Activated T-helper 17 cell treated with anti-CD3 and anti-CD28 coated beads, Interleukin-2, amount 50 U/mL, for 72 hours (primary cell): ENCODE measurements around the gene RHBDL2. TPM values are rescaled to one million over a fixed set of nuclear protein-coding genes. Genes with fewer than 3 reads are reported as not detected.
A peak's percentile ranks its signal among the peaks of the same experiment; 100 is the strongest.
"Not testable (repeated sequence)": the region's sequence is repeated elsewhere in the genome, so short reads cannot be mapped to it uniquely, and the experiment has no call there.

Experiments
- ATAC-seq: fragments of 150-1000 bp; cut with Tn5 transposase; replicated peaks from 2 replicates; pipeline ENCODE4 v1.10.0; 2021; ENCODE audit warnings: mild to moderate bottlenecking, moderate library complexity
- H3K27ac Mint-ChIP-seq: one replicate; pipeline ENCODE4 v1.8.0; 2022; ENCODE audit warnings: mixed read lengths
- H3K27me3 Mint-ChIP-seq: one replicate; pipeline ENCODE4 v1.8.0; 2022; ENCODE audit warnings: mixed read lengths
- H3K36me3 Mint-ChIP-seq: one replicate; pipeline ENCODE4 v1.8.0; 2022; ENCODE audit warnings: low read depth, mild to moderate bottlenecking, mixed read lengths
- H3K4me1 Mint-ChIP-seq: one replicate; pipeline ENCODE4 v1.8.0; 2022; ENCODE audit warnings: mixed read lengths
- H3K4me3 Mint-ChIP-seq: one replicate; pipeline ENCODE4 v1.8.0; 2022; ENCODE audit warnings: mild to moderate bottlenecking, mixed read lengths
- H3K9me3 Mint-ChIP-seq: one replicate; pipeline ENCODE4 v1.8.0; 2022; ENCODE audit warnings: mixed read lengths
- total RNA-seq, 2 donors: library from RNA; stranded (reverse); gene quantifications; one replicate each; pipeline ENCODE4 v1.2.3, GENCODE V29; 2022

Gene RHBDL2, protein sequence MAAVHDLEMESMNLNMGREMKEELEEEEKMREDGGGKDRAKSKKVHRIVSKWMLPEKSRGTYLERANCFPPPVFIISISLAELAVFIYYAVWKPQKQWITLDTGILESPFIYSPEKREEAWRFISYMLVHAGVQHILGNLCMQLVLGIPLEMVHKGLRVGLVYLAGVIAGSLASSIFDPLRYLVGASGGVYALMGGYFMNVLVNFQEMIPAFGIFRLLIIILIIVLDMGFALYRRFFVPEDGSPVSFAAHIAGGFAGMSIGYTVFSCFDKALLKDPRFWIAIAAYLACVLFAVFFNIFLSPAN
- total RNA-seq: not detected

DNA sequence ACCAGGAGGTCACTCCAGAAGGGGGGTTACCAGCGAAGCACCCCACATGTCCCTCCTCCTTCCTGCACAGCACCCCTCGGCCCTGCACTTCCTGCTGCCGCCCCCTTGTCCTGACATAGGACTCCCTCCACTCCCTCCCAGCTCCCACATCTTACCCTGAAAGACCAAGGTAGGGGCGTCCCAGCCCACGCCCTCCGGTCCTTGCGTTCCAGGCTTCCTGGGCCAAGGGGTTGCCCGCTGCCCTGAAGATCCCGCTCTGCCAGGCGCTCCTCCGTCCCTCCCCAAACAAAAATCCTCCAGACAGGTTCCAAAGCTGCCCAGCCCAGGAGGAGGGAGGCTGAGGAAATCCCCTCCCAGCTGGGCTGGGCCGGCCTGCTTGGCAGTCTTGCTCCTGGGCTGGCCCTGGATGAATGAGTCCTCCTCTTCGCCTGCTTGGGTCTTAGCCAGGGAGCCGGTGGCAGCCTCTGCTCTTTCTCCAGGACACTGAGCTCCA is at the start of gene RHBDL2:
TSS of gene RHBDL2 (minus strand) at position 304 of the 493 bp plus-strand sequence. CDS start 22,618 bp downstream, outside the sequence.
- H3K27ac Mint-ChIP-seq: peak within 1 kb of the TSS; percentile 24
- no peak within 1 kb of the TSS for H3K4me3 Mint-ChIP-seq
- H3K9me3 Mint-ChIP-seq: no peaks in the 10 kb centered on the region
- ATAC-seq: no peak
- peaks cover 5% of the 10 kb centered on the region for H3K4me1 Mint-ChIP-seq
- peaks cover 6% of the 10 kb centered on the region for H3K27me3 Mint-ChIP-seq
- H3K36me3 Mint-ChIP-seq: no peaks in the 10 kb centered on the region

GRCh38 chr1:38990738-38991637 is 49.4 kb upstream of the RHBDL2 start, which contains the start of gene AKIRIN1:
Gene AKIRIN1 (plus strand): TSS chr1:38991276. CDS start chr1:38991381, 105 bp downstream.
- peak; percentile 96 for ATAC-seq
- H3K27ac Mint-ChIP-seq: peak within 1 kb of the TSS; percentile 83
- peaks cover 41% of the 10 kb centered on the region for H3K36me3 Mint-ChIP-seq
- H3K27me3 Mint-ChIP-seq: no peaks in the 10 kb centered on the region
- no peaks in the 10 kb centered on the region for H3K9me3 Mint-ChIP-seq
- H3K4me1 Mint-ChIP-seq: peaks cover 21% of the 10 kb centered on the region
- H3K4me3 Mint-ChIP-seq: peak within 1 kb of the TSS; percentile 93

DNA sequence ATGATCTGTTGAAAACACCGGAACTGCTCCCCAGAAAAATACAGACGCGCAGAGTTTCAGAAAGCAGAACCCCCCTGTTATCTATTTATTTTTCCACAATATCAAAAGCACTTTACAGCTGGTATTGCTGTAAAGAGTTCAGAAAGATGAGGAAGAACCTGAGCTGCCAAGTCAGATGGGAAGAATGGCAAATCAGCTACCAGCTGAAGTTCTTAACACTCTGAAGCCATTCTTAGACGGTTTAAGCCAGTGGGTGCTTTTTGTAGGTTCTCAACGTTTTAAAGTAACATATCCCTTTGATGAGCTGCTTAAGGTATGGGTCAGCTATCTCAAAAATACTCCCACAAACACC is 48.7 kb upstream of the RHBDL2 start:
- H3K4me3 Mint-ChIP-seq: peak overlapping the region; percentile 93
- H3K36me3 Mint-ChIP-seq: peaks cover 35% of the 10 kb centered on the region
- no peaks in the 10 kb centered on the region for H3K27me3 Mint-ChIP-seq
- peak overlapping the region; percentile 83 for H3K27ac Mint-ChIP-seq
- no peak for ATAC-seq
- H3K4me1 Mint-ChIP-seq: peaks cover 17% of the 10 kb centered on the region
- no peaks in the 10 kb centered on the region for H3K9me3 Mint-ChIP-seq

- H3K27ac Mint-ChIP-seq: peak overlapping the region; percentile 83
- peak overlapping the region; percentile 93 for H3K4me3 Mint-ChIP-seq
- no peaks in the 10 kb centered on the region for H3K9me3 Mint-ChIP-seq
- no peaks in the 10 kb centered on the region for H3K27me3 Mint-ChIP-seq
- peaks cover 14% of the 10 kb centered on the region for H3K4me1 Mint-ChIP-seq
- no peak for ATAC-seq
- H3K36me3 Mint-ChIP-seq: peaks cover 31% of the 10 kb centered on the region
Measured at GRCh38 chr1:38989979-38990378, 48.3 kb upstream of the RHBDL2 start.

DNA sequence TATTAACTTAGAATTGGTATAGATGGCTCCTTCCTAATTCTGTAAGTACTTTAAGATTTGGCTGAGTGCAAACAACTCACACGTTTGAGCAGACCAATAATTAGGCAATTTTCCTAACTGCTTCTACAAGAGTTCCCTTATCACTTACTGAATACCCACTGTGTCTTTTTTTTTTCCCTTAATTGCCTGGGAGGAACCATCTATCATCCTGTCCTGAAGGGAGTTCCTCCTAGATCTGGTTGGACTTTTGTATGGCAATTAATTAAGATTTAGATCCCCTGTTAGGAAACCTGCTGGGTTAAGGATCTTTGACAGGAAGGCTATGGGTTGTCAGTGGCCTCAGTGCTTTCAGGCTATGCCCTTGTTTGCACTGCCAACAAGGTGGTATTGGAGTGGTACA is 37.8 kb upstream of the RHBDL2 start:
- not testable (repeated sequence) for H3K9me3 Mint-ChIP-seq, H3K27ac Mint-ChIP-seq, H3K4me1 Mint-ChIP-seq, ATAC-seq, H3K36me3 Mint-ChIP-seq, H3K27me3 Mint-ChIP-seq, H3K4me3 Mint-ChIP-seq

- H3K27ac Mint-ChIP-seq, ATAC-seq, H3K27me3 Mint-ChIP-seq, H3K4me1 Mint-ChIP-seq, H3K36me3 Mint-ChIP-seq, H3K9me3 Mint-ChIP-seq: not testable (repeated sequence)
- peak overlapping the region; percentile 54 for H3K4me3 Mint-ChIP-seq
Measured at GRCh38 chr1:38978245-38978542, 36.6 kb upstream of the RHBDL2 start.

DNA sequence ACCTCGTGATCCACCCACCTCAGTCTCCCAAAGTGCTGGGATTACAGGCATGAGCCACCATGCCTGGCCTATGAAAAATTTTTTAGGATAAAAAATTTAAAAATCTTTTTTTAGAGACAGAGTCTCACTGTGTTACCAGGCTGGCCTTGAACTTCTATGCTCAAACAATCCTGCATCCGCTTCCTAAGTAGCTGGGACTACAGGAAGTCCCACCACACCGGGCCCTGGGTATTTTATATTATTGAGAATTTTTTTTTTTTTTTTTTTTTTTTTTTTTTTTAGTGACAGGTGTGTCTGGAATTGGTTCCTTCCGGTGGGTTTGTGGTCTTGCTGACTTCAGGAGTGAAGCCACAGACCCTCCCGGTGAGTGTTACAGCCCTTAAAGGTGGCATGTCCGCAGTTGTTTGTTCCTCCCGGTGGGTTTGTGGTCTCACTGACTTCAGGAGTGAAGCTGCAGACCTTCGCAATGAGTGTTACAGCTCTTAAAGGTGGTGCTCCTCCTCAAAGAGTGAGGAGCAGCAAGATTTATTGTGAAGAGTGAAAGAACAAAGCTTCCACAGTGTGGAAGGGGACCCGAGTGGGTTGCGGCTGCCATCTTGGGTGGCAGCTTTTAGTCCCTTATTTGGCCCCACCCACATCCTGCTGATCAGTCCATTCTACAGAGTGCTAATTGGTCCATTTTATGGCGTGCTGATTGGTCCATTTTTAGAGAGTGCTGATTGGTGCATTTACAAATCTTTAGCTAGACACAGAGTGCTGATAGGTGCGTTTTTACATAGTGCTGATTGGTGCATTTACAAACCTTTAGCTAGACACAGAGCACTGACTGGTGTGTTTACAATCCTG is 36.0 kb upstream of the RHBDL2 start:
- H3K27ac Mint-ChIP-seq: peak overlapping the region; percentile 66
- H3K27me3 Mint-ChIP-seq, H3K9me3 Mint-ChIP-seq, H3K4me1 Mint-ChIP-seq, H3K36me3 Mint-ChIP-seq: not testable (repeated sequence)
- H3K4me3 Mint-ChIP-seq: peak overlapping the region; percentile 54
- peak; percentile 67 for ATAC-seq

- Mint-ChIP-seq H3K9me3 (no peaks in the 10 kb centered on the region), H3K4me3 (no peak overlapping the region), H3K4me1 (peaks cover 5% of the 10 kb centered on the region), H3K27ac (no peak overlapping the region), H3K27me3 (no peaks in the 10 kb centered on the region), H3K36me3 (no peaks in the 10 kb centered on the region)
- ATAC-seq: no peak
Measured at GRCh38 chr1:38973659-38974437, 32.2 kb upstream of the RHBDL2 start.

GRCh38 chr1:38973145-38973544 is 31.5 kb upstream of the RHBDL2 start:
- not testable (repeated sequence) for H3K4me3 Mint-ChIP-seq, ATAC-seq, H3K36me3 Mint-ChIP-seq, H3K27me3 Mint-ChIP-seq, H3K4me1 Mint-ChIP-seq, H3K27ac Mint-ChIP-seq, H3K9me3 Mint-ChIP-seq

DNA sequence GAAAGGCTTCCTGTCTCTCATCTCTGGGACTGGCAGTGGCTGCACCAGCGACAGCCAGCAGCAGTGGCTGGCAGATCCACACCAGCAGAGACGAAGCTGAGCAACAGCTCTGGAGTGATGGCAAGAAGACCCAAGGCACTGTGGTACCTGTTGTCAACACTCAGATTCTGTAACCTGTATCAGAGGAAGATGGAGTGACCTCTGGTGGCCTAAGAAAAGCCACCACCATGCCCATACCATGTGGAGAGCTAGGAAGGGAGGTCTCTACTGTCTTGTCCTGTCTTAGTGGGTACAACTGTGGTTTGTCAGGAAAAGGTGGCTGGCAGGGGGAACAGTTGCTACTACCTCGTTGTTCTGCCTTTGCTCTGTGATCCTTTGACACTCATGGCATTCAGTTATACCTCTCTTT is 22.5 kb upstream of the RHBDL2 start:
- H3K4me1 Mint-ChIP-seq: peaks cover 7% of the 10 kb centered on the region
- H3K27ac Mint-ChIP-seq: no peak overlapping the region
- H3K36me3 Mint-ChIP-seq: no peaks in the 10 kb centered on the region
- H3K27me3 Mint-ChIP-seq: no peaks in the 10 kb centered on the region
- no peaks in the 10 kb centered on the region for H3K9me3 Mint-ChIP-seq
- H3K4me3 Mint-ChIP-seq: no peak overlapping the region
- peak; percentile 64 for ATAC-seq

- Mint-ChIP-seq H3K9me3 (no peaks in the 10 kb centered on the region), H3K4me3 (no peak overlapping the region), H3K27me3 (no peaks in the 10 kb centered on the region), H3K4me1 (peaks cover 7% of the 10 kb centered on the region), H3K27ac (no peak overlapping the region), H3K36me3 (no peaks in the 10 kb centered on the region)
- ATAC-seq: no peak
Measured at GRCh38 chr1:38962560-38962959, 20.9 kb upstream of the RHBDL2 start.

DNA sequence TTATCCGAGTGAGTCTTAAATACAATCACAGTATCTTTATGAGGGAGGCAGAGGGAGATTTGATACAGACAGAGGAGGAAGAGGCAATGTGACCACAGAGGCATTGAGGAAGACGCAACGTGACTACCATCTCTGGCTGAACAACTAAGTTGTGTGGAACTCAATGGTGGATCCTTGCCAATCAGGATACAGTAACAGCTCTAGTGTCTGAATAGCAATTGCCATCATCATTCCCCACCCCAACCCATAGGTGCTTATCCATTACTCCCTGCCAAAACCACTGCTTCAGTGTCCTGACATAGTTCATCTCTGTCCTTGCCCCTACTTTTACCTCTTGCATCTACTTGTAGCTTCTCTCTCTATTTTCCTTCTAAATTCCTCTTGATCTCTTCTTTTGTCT is 20.5 kb upstream of the RHBDL2 start:
- H3K36me3 Mint-ChIP-seq: no peaks in the 10 kb centered on the region
- H3K27me3 Mint-ChIP-seq: no peaks in the 10 kb centered on the region
- H3K27ac Mint-ChIP-seq: no peak overlapping the region
- ATAC-seq: no peak
- H3K9me3 Mint-ChIP-seq: no peaks in the 10 kb centered on the region
- no peak overlapping the region for H3K4me3 Mint-ChIP-seq
- H3K4me1 Mint-ChIP-seq: peaks cover 7% of the 10 kb centered on the region

GRCh38 chr1:38958967-38959366 is 17.3 kb upstream of the RHBDL2 start:
- no peak for ATAC-seq

DNA sequence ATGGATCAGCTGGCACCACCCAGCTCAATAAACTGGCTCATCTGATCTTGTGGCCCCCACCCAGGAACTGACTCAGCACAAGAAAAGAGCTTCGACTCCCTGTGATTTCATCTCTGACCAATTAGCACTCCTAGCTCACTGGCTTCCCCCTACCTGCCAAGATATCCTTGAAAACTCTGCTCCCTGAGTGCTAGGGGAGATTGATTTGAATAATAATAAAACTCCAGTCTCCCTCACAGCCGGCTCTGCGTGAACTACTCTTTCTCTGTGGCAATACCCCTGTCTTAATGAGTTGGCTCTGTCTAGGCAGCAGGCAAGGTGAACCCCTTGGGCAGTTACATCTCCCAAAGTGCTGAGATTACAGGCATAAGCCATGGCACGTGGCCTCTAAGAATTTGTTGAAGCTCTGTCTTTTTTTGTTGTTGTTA is 11.8 kb upstream of the RHBDL2 start:
- H3K27ac Mint-ChIP-seq: peak overlapping the region; percentile 41
- ATAC-seq: no peak
- no peaks in the 10 kb centered on the region for H3K36me3 Mint-ChIP-seq
- H3K4me1 Mint-ChIP-seq: peaks cover 9% of the 10 kb centered on the region
- H3K4me3 Mint-ChIP-seq: no peak overlapping the region
- no peaks in the 10 kb centered on the region for H3K9me3 Mint-ChIP-seq
- no peaks in the 10 kb centered on the region for H3K27me3 Mint-ChIP-seq

More at GRCh38 chr1:38958967-38959366, 17.3 kb upstream of the RHBDL2 start:
- Mint-ChIP-seq H3K9me3 (no peaks in the 10 kb centered on the region), H3K27ac (no peak overlapping the region), H3K36me3 (no peaks in the 10 kb centered on the region), H3K4me1 (peaks cover 7% of the 10 kb centered on the region), H3K27me3 (no peaks in the 10 kb centered on the region), H3K4me3 (no peak overlapping the region)
